ENCODE results near the gene TTC19.
A peak's percentile ranks its signal among the peaks of the same experiment; 100 is the strongest.
"Not testable (repeated sequence)": the region's sequence is repeated elsewhere in the genome, so short reads cannot be mapped to it uniquely, and the experiment has no call there.

The TTC19 gene

GRCh38 chr17:15966879-15967248 is 32.8 kb upstream of the TTC19 start:
- DNase-seq (ENCODE audit: low spot score in 2 of 2), result peak in 1 of 2 experiments; percentile 60
- no peaks in the 10 kb centered on the region for H3K9me3 ChIP-seq
- H3K4me1 ChIP-seq, result peaks cover 21% of the 10 kb centered on the region
- H3K36me3 ChIP-seq (replicated peaks), result no peaks in the 10 kb centered on the region
- no peaks in the 10 kb centered on the region for H3K27me3 ChIP-seq (ENCODE audit: low read depth)
- in situ Hi-C loops (cut with MboI; ENCODE audit: low sequenced_read_pairs), result no loop called here
- H3K4me3 ChIP-seq, result no peak overlapping the region

DNA sequence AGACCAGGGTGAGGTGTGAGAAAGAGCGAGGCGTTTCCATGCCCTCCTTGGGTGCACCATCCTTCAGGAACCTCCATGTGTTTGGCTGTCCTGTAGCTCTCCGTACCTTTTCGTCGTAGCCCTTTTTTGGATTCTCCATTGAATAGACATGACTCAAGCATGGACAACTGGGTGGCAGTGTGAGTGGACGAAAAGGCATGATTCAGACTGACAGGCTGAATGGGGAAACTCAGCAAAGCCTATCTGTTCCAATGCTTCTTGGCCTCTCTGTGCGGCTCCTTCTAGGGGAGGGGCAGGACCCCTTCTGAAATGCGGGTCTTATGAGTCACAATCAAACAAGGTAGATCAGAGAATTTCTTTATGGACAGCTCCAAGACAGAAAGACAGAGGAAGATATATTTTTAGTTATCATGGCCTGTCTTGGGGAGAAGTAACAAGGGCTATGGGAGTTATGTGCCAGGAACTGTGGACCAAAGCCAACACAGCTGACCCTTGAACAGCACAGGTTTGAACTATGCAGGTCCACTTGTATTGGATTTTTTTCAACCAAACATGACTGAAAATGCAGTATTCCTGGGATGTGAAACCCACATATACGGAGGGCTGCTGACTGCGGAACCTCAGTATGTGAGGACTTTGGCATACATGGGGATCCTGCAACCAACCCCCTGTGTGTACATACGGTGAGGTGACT is 31.8 kb upstream of the TTC19 start:
- no peak for DNase-seq (ENCODE audit: low spot score in 2 of 2)
- Histone ChIP-seq H3K9me3 (no peaks in the 10 kb centered on the region), H3K4me1 (peaks cover 21% of the 10 kb centered on the region), H3K27me3 (ENCODE audit: low read depth) (no peaks in the 10 kb centered on the region), H3K4me3 (no peak overlapping the region), H3K36me3 (replicated peaks) (no peaks in the 10 kb centered on the region)
- in situ Hi-C loops (cut with MboI; ENCODE audit: low sequenced_read_pairs), result no loop called here

GRCh38 chr17:15969463-15969862 is 30.2 kb upstream of the TTC19 start:
- no peak for DNase-seq (ENCODE audit: low spot score in 2 of 2)
- in situ Hi-C loops (cut with MboI; ENCODE audit: low sequenced_read_pairs), result no loop called here
- H3K4me1 ChIP-seq, result peaks cover 21% of the 10 kb centered on the region

DNA sequence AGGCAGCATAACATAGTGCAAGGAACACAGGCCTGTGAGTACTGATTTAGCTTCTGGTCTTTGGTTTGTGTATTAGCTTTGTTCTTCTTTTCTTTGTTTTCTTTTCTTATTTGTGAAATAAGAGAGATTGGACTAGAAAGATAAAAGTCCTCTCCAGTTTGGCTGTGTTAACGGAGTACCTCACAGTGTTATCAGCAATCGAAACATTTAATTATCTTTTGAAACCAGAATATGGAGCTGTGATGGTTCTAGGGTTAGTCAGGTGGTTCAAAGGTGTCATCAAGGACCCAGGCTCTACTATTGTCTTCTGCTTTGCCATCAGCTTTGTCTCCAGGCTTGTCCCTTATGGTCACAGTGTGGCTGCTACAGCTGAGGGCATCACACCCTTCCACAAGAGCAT is 29.1 kb upstream of the TTC19 start:
- Histone ChIP-seq H3K4me3 (no peak overlapping the region), H3K4me1 (peaks cover 23% of the 10 kb centered on the region), H3K36me3 (replicated peaks) (peaks cover 6% of the 10 kb centered on the region), H3K27me3 (ENCODE audit: low read depth) (no peaks in the 10 kb centered on the region), H3K9me3 (no peaks in the 10 kb centered on the region)
- in situ Hi-C loops (cut with MboI; ENCODE audit: low sequenced_read_pairs), result no loop called here
- DNase-seq (ENCODE audit: low spot score in 2 of 2), result no peak

More at GRCh38 chr17:15969463-15969862, 30.2 kb upstream of the TTC19 start:
- no peaks in the 10 kb centered on the region for H3K9me3 ChIP-seq
- no peak overlapping the region for H3K4me3 ChIP-seq
- H3K36me3 ChIP-seq (replicated peaks), result no peaks in the 10 kb centered on the region
- no peaks in the 10 kb centered on the region for H3K27me3 ChIP-seq (ENCODE audit: low read depth)

GRCh38 chr17:15971098-15971678 is 28.4 kb upstream of the TTC19 start:
- DNase-seq (ENCODE audit: low spot score in 2 of 2), result no peak
- in situ Hi-C loops (cut with MboI; ENCODE audit: low sequenced_read_pairs), result no loop called here
- Histone ChIP-seq H3K4me3 (no peak overlapping the region), H3K9me3 (no peaks in the 10 kb centered on the region), H3K4me1 (peaks cover 18% of the 10 kb centered on the region), H3K36me3 (replicated peaks) (peaks cover 6% of the 10 kb centered on the region), H3K27me3 (ENCODE audit: low read depth) (no peaks in the 10 kb centered on the region)

DNA sequence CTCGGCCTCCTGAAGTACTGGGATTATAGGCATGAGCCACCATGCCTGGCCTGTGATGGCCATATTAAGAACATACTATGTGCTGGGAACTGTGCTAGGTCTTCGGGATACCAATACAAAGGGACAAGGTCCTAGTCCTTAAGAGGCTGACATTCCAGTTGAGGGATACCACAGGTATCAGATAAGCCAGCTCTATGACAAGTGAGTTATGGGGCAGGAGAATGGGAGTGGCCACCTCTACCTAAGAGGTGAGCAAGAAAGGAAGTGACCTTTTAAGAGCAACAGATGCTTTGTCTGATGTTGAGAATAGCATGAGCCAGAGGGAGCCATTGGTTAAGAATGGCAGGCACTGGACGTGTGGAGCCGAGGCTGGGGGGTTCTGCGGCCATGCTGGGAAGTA is 27.7 kb upstream of the TTC19 start:
- H3K36me3 ChIP-seq (replicated peaks), result peaks cover 6% of the 10 kb centered on the region

GRCh38 chr17:15972497-15972951 is 27.1 kb upstream of the TTC19 start:
- no peak overlapping the region for H3K4me3 ChIP-seq
- no peaks in the 10 kb centered on the region for H3K27me3 ChIP-seq (ENCODE audit: low read depth)
- peaks cover 6% of the 10 kb centered on the region for H3K36me3 ChIP-seq (replicated peaks)
- no peaks in the 10 kb centered on the region for H3K9me3 ChIP-seq
- H3K4me1 ChIP-seq, result peaks cover 7% of the 10 kb centered on the region
- in situ Hi-C loops (cut with MboI; ENCODE audit: low sequenced_read_pairs), result no loop called here
- no peak for DNase-seq (ENCODE audit: low spot score in 2 of 2)

More for the DNA sequence above, 27.7 kb upstream of the TTC19 start:
- DNase-seq (ENCODE audit: low spot score in 2 of 2), result no peak
- Histone ChIP-seq H3K27me3 (ENCODE audit: low read depth) (no peaks in the 10 kb centered on the region), H3K4me3 (no peak overlapping the region), H3K4me1 (peaks cover 12% of the 10 kb centered on the region), H3K9me3 (no peaks in the 10 kb centered on the region)
- in situ Hi-C loops (cut with MboI; ENCODE audit: low sequenced_read_pairs), result no loop called here

DNA sequence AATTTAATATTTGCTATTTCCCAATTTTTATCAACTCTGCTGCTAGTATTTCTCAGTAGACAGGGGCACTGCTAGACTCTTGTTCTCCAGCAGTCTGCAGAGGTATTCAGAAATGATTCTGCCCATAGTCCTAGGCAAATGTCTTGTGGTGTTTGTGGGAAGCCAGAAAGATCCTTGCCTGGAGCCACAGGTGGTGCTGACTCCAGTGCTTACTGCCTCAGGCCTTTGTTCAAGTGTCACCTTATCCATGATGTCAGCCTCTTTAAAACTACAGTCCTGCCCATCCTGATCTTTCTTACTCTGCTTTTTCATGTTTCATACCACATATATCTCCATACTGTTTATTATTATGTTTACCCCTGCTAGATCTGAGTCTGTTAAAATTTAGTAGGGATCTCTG is 26.6 kb upstream of the TTC19 start:
- Histone ChIP-seq H3K4me1 (peaks cover 7% of the 10 kb centered on the region), H3K4me3 (no peak overlapping the region), H3K36me3 (replicated peaks) (peaks cover 6% of the 10 kb centered on the region), H3K27me3 (ENCODE audit: low read depth) (no peaks in the 10 kb centered on the region), H3K9me3 (no peaks in the 10 kb centered on the region)
- no peak for DNase-seq (ENCODE audit: low spot score in 2 of 2)
- in situ Hi-C loops (cut with MboI; ENCODE audit: low sequenced_read_pairs), result no loop called here

- H3K9me3 ChIP-seq, result no peaks in the 10 kb centered on the region
- in situ Hi-C loops (cut with MboI; ENCODE audit: low sequenced_read_pairs), result no loop called here
- peaks cover 7% of the 10 kb centered on the region for H3K4me1 ChIP-seq
- no peak overlapping the region for H3K4me3 ChIP-seq
- no peaks in the 10 kb centered on the region for H3K27me3 ChIP-seq (ENCODE audit: low read depth)
- peaks cover 6% of the 10 kb centered on the region for H3K36me3 ChIP-seq (replicated peaks)
- no peak for DNase-seq (ENCODE audit: low spot score in 2 of 2)
Measured at GRCh38 chr17:15973834-15974233, 25.8 kb upstream of the TTC19 start.

GRCh38 chr17:15977894-15978293 is 21.7 kb upstream of the TTC19 start:
- Histone ChIP-seq H3K9me3 (no peaks in the 10 kb centered on the region), H3K36me3 (replicated peaks) (peaks cover 13% of the 10 kb centered on the region), H3K4me3 (no peak overlapping the region), H3K4me1 (peaks cover 15% of the 10 kb centered on the region), H3K27me3 (ENCODE audit: low read depth) (no peaks in the 10 kb centered on the region)
- in situ Hi-C loops (cut with MboI; ENCODE audit: low sequenced_read_pairs), result loop anchor here (25.0 kb wide), 1 partner anchor 141 kb away; no protein-coding TSS in a partner anchor
- DNase-seq (ENCODE audit: low spot score in 2 of 2), result no peak

DNA sequence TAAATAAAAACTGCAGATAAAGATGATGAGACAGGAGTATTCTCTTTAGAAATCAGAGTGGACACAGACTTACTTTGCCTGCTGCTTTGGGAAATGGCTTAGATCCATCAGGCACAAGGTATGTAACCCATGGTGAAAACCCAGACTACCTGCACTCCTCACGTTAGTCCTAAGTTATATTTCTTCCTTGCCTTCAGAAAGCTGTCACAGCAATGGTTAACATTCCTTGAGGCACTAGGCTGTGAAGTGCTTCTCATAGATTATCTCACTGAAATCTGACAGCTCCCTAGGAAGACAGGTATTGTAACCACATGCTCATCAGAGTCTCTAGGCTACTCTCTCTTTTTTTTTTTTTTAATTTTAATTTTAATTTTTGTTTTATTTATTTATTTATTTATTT is 21.0 kb upstream of the TTC19 start:
- in situ Hi-C loops (cut with MboI; ENCODE audit: low sequenced_read_pairs), result loop anchor here (25.0 kb wide), 1 partner anchor 141 kb away; no protein-coding TSS in a partner anchor
- Histone ChIP-seq H3K4me3 (no peak overlapping the region), H3K9me3 (no peaks in the 10 kb centered on the region), H3K27me3 (ENCODE audit: low read depth) (no peaks in the 10 kb centered on the region), H3K36me3 (replicated peaks) (peaks cover 16% of the 10 kb centered on the region), H3K4me1 (peaks cover 15% of the 10 kb centered on the region)
- DNase-seq (ENCODE audit: low spot score in 2 of 2), result no peak

DNA sequence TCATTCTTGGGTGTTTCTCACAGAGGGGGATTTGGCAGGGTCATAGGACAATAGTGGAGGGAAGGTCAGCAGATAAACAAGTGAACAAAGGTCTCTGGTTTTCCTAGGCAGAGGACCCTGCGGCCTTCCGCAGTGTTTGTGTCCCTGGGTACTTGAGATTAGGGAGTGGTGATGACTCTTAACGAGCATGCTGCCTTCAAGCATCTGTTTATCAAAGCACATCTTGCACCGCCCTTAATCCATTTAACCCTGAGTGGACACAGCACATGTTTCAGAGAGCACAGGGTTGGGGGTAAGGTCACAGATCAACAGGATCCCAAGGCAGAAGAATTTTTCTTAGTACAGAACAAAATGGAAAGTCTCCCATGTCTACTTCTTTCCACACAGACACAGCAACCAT is 20.6 kb upstream of the TTC19 start:
- H3K27me3 ChIP-seq (ENCODE audit: low read depth); DNase-seq (ENCODE audit: low spot score in 2 of 2); H3K9me3 ChIP-seq; H3K4me3 ChIP-seq: not testable (repeated sequence)
- in situ Hi-C loops (cut with MboI; ENCODE audit: low sequenced_read_pairs), result loop anchor here (25.0 kb wide), 1 partner anchor 142 kb away; no protein-coding TSS in a partner anchor
- peaks cover 17% of the 10 kb centered on the region for H3K4me1 ChIP-seq
- peaks cover 20% of the 10 kb centered on the region for H3K36me3 ChIP-seq (replicated peaks)

DNA sequence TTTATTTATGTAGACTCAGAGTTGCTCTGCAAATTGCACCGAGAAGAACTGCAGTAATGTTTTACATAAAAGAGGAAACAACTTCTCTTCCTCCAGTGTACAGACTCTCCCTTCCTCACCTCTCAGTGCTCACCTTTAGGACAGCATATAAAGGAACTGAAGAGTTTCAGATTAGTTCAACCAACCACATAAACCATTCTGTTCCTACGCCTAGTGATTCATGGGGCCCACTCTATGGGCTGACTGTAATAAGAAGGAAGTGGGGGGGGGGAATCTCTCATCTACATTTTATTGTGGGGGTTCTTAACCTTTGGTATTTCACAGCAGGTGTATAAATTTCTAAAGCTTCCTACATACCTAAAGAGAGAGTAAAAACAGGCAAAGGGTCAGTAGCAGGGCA is 18.4 kb upstream of the TTC19 start:
- Histone ChIP-seq H3K36me3 (replicated peaks) (peaks cover 30% of the 10 kb centered on the region), H3K9me3 (no peaks in the 10 kb centered on the region), H3K4me3 (no peak overlapping the region), H3K27me3 (ENCODE audit: low read depth) (no peaks in the 10 kb centered on the region), H3K4me1 (peaks cover 17% of the 10 kb centered on the region)
- no peak for DNase-seq (ENCODE audit: low spot score in 2 of 2)
- in situ Hi-C loops (cut with MboI; ENCODE audit: low sequenced_read_pairs), result loop anchor here (25.0 kb wide), 1 partner anchor 144 kb away; no protein-coding TSS in a partner anchor

Data from HAP-1 (cell line).